HEK293T (cell line): Measurements from ENCODE around the gene RCSD1.

Experiments
- CTCF ChIA-PET: fragments of 350-600 bp; formaldehyde crosslinking; extraction: SDS; loops from one replicate; lab custom pipeline; 2021; ENCODE audit warnings: antibody characterized with exemption, inconsistent platforms; lab: Yijun Ruan, JAX
- POLR2A ChIA-PET: fragments of 350-600 bp; formaldehyde crosslinking; extraction: SDS; loops from one replicate; lab custom pipeline; 2020; ENCODE audit warnings: antibody characterized with exemption, inconsistent platforms; lab: Yijun Ruan, JAX
- DNase-seq: peaks from one replicate; pipeline ENCODE4 v3.0.0; 2012; ENCODE audit warnings: mixed read lengths; ENCODE audit errors: extremely low spot score
- ARNT ChIP-seq: fragments of 450-650 bp; IDR thresholded peaks from 2 replicates; pipeline ENCODE4 v1.6.1; 2017; ENCODE audit warnings: mild to moderate bottlenecking
- BHLHE40 ChIP-seq: fragments of 450-650 bp; IDR thresholded peaks from 2 replicates; pipeline ENCODE4 v1.6.1; 2016; ENCODE audit warnings: mild to moderate bottlenecking, moderate library complexity, borderline replicate concordance
- CTBP1 ChIP-seq: fragments of 450-650 bp; IDR thresholded peaks from 2 replicates; pipeline ENCODE4 v1.6.1; 2016; ENCODE audit warnings: borderline replicate concordance
- ELF4 ChIP-seq: fragments of 450-650 bp; IDR thresholded peaks from 2 replicates; pipeline ENCODE4 v1.6.1; 2017; ENCODE audit warnings: antibody characterized with exemption
- FOXA1 ChIP-seq: fragments of 450-650 bp; IDR thresholded peaks from 2 replicates; pipeline ENCODE4 v1.6.1; 2016; ENCODE audit warnings: mild to moderate bottlenecking
- FOXK2 ChIP-seq: fragments of 450-650 bp; IDR thresholded peaks from 2 replicates; pipeline ENCODE4 v1.6.1; 2016; ENCODE audit warnings: mild to moderate bottlenecking
- FOXM1 ChIP-seq: fragments of 450-650 bp; IDR thresholded peaks from 2 replicates; pipeline ENCODE4 v1.6.1; 2017; ENCODE audit warnings: mild to moderate bottlenecking, borderline replicate concordance
- HDGF ChIP-seq: fragments of 450-650 bp; IDR thresholded peaks from 2 replicates; pipeline ENCODE4 v1.6.1; 2017; ENCODE audit warnings: antibody characterized with exemption, borderline replicate concordance
- L3MBTL2 ChIP-seq: fragments of 450-650 bp; conservative IDR thresholded peaks from 2 replicates; pipeline ENCODE4 v1.6.1; 2016; ENCODE audit warnings: mild to moderate bottlenecking
- LEF1 ChIP-seq: fragments of 450-650 bp; IDR thresholded peaks from 2 replicates; pipeline ENCODE4 v1.6.1; 2017; ENCODE audit warnings: mild to moderate bottlenecking, borderline replicate concordance
- NFRKB ChIP-seq: fragments of 450-650 bp; IDR thresholded peaks from 2 replicates; pipeline ENCODE4 v1.6.1; 2016; ENCODE audit warnings: mild to moderate bottlenecking, moderate library complexity
- PKNOX1 ChIP-seq: fragments of 450-650 bp; IDR thresholded peaks from 2 replicates; pipeline ENCODE4 v1.6.1; 2016
- SP1 ChIP-seq: fragments of 450-650 bp; IDR thresholded peaks from 2 replicates; pipeline ENCODE4 v1.6.1; 2017
- SUZ12 ChIP-seq: fragments of 450-650 bp; IDR thresholded peaks from 2 replicates; pipeline ENCODE4 v1.6.1; 2016; ENCODE audit warnings: mild to moderate bottlenecking
- TARDBP ChIP-seq: fragments of 450-650 bp; IDR thresholded peaks from 2 replicates; pipeline ENCODE4 v1.6.1; 2016
- ZNF384 ChIP-seq: fragments of 450-650 bp; IDR thresholded peaks from 2 replicates; pipeline ENCODE4 v1.6.1; 2016

The RCSD1 gene

GRCh38 chr1:167631386-167631935 lies 1.4 kb downstream of the RCSD1 start:
- DNase-seq, result no peak
- ChIA-PET POLR2A (interaction anchor here (0.8 kb wide), 1 partner anchor 78 kb away, joined by 4 read pairs; the partner anchor contains the start of gene CREG1), CTCF (no interaction called here)
- TF ChIP-seq SUZ12, result no peak
- no peak for TF ChIP-seq ARNT
- TF ChIP-seq L3MBTL2, result no peak
- no peak for TF ChIP-seq FOXM1
- no peak for TF ChIP-seq LEF1
- TF ChIP-seq BHLHE40, result no peak
- TF ChIP-seq FOXK2, result no peak
- no peak for TF ChIP-seq ELF4
- no peak for TF ChIP-seq NFRKB
- no peak for TF ChIP-seq PKNOX1

- ChIA-PET POLR2A (interaction anchor here (0.8 kb wide), 1 partner anchor 78 kb away, joined by 4 read pairs; the partner anchor contains the start of gene CREG1), CTCF (no interaction called here)
- no peak for TF ChIP-seq ZNF384
- no peak for TF ChIP-seq FOXM1
- no peak; the same call in 1 of the 2 replicates for TF ChIP-seq L3MBTL2
- TF ChIP-seq LEF1, result no peak
- TF ChIP-seq TARDBP, result no peak
- TF ChIP-seq HDGF, result no peak
- no peak for TF ChIP-seq ARNT
- no peak for TF ChIP-seq NFRKB
- no peak for TF ChIP-seq SP1
- TF ChIP-seq ELF4, result no peak
- TF ChIP-seq FOXK2, result no peak
- no peak for TF ChIP-seq SUZ12
- no peak for TF ChIP-seq PKNOX1
- TF ChIP-seq CTBP1, result no peak
- no peak for TF ChIP-seq BHLHE40
- TF ChIP-seq FOXA1, result no peak
- DNase-seq, result no peak
These were observed 2.0 kb downstream of the RCSD1 start for GRCh38 chr1:167631936-167632614.

GRCh38 chr1:167633258-167633944 lies 3.4 kb downstream of the RCSD1 start:
- POLR2A ChIA-PET, result no interaction called here
- TF ChIP-seq CTBP1 (no peak), L3MBTL2 (no peak), SUZ12 (no peak), TARDBP (no peak), HDGF (no peak), ARNT (no peak), ZNF384 (no peak), FOXK2 (no peak), ELF4 (no peak), PKNOX1 (no peak; the same call in none of the 2 replicates), FOXM1 (no peak), SP1 (no peak), NFRKB (no peak), FOXA1 (no peak), BHLHE40 (no peak), LEF1 (no peak)
- CTCF ChIA-PET, result interaction anchor here (0.8 kb wide), 1 partner anchor 54 kb away, joined by 3 read pairs; no protein-coding TSS in a partner anchor
- no peak for DNase-seq

- DNase-seq, result no peak
- TF ChIP-seq NFRKB (no peak), ZNF384 (peak; percentile 78; the same call in 1 of the 2 replicates), BHLHE40 (no peak), CTBP1 (no peak; the same call in 1 of the 2 replicates), ELF4 (no peak), HDGF (no peak)
- POLR2A ChIA-PET, result no interaction called here
- CTCF ChIA-PET, result interaction anchor here (0.8 kb wide), 2 partner anchors 34 to 53 kb away, joined by 3 read pairs; no protein-coding TSS in a partner anchor
These were observed 4.4 kb downstream of the RCSD1 start for GRCh38 chr1:167634435-167634834.

GRCh38 chr1:167635156-167635648 lies 5.2 kb downstream of the RCSD1 start:
- POLR2A ChIA-PET, result no interaction called here
- DNase-seq, result peak; percentile 65
- CTCF ChIA-PET, result interaction anchor here (0.8 to 1.0 kb wide), 3 partner anchors 13 to 35 kb away, joined by 3 to 4 read pairs (median 3); no protein-coding TSS in a partner anchor
- TF ChIP-seq FOXM1 (no peak), ARNT (no peak), FOXK2 (no peak), CTBP1 (no peak), L3MBTL2 (peak; percentile 47; the same call in 1 of the 2 replicates)
